ENCODE results near the gene DRC7.

Gene DRC7

DNA sequence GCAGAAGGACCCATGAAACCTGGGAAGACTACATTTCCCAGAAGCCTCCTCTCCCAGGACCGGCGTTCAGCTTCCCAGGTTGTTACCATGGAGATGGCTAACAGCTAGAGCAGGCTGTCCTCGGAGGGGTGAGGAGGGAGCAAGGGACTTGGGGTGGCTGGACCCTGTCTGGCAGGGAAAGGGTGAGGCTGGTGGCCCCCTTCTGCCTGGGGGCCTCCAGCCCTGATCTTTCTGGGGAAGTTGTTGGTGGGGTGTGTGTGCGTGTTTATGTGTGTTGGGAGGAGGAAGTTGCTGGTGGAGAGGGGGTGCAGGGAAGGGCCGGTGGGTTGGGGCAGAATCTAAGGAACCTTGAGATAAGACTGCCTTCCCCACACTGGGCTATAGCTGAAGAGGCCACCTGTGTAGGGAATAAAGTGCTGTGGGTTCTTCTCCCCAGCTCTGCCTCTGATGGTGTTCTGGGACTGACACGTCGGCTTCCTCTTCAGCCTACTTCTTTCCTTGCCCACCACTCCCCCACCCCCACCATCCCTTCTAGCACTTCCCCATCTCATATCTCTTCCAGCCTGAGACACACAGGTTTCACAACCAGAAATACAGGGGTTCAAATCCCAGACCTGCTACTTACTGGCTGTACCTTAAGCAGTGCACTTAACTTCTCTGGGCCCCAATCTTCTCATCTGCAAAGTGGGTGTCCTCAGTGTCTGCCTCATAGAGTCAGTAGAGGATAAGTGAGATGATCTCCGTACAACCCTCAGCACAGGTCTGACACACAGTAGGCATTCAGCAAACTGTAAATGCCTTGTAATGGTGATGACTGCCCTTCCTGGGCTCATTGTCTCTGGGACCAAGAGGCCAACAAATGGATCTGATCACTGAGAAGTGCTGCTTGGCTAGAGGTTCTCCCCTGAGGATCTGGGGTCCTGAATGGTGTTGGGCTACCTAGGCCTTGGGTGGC is at the start of gene DRC7:
Gene DRC7 (plus strand): TSS at position 82 of the 955 bp plus-strand sequence. CDS start 3,144 bp downstream, outside the sequence.
- DNase-seq = peak; percentile 4 to 59

DNA sequence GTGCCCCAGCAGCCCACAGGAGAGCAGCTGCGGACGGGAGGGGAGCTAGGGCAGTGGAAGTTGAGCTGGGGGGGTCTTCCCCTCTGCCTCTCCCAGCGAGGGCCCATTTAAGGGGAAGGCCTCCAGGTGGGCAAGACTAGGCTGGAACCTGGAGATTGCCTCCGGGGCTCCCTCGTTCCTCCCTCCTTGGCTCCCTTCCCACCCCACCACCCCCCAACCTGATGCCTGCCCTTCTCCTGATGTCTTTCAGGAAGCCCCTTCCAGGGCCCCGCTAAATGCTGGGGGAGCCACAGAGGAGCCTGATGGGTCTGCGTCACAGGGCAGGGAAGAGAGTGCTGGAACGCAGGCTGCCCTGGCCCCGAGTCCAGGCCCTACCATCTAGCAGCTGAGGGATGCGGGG is 49.4 kb upstream of the DRC7 start:
- DNase-seq = no peak

- no peak for DNase-seq
Measured at GRCh38 chr16:57645691-57646387, 48.8 kb upstream of the DRC7 start.

DNA sequence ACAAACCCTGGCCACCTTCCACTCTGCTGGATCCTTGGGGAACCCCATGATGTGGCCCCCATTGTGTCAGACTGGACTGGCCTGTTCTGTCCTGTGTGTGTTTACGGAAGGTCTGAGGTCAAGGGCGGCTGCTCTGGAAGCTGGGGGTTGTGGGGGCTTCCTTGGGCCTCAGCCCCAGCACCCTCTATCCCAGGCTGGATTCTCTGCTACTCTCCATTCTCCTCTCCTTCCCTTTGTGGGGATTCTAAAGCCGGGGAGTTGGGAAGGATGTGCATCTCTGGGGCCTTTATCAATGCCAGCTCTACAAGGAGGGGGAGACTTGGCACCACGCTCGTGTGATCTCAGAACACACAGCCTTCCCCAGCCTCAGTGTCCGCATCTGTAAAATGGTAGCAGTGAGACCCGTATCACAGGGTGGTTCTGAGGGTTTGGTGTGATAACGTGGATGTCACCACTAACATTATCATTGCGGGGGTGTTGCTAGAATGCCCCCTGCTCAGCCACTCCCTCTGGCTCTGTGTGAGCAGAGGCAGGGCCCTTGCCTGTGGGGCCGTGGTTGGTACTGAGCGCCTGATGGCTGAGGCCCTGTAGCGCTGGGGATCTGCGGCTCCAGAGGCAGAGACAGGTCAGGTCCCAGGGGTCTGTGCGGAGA is 48.1 kb upstream of the DRC7 start:
- no peak for DNase-seq

GRCh38 chr16:57647136-57647875 is 47.3 kb upstream of the DRC7 start:
- DNase-seq = no peak

DNA sequence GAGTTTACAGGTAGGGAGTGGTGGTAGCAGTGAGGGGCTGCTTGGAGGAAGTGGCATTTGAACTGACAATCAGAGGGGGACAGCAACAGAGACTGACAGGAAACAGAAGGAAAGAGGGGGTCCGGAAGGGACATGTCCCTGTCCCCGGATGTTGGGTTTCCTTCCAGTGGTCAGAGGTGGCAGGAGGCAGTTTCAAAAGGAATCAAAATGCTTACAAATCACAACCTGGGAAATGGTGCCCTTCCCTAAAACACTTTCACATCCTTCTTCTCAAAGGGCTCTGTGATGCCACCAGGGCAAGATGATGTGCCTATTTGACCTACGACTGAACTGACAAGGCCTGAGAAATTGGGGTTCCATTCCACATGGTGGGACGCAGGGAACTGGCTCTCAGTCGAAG is 46.5 kb upstream of the DRC7 start:
- no peak for DNase-seq

GRCh38 chr16:57648581-57649442 is 45.8 kb upstream of the DRC7 start:
- peak; percentile 33 to 67 for DNase-seq

DNA sequence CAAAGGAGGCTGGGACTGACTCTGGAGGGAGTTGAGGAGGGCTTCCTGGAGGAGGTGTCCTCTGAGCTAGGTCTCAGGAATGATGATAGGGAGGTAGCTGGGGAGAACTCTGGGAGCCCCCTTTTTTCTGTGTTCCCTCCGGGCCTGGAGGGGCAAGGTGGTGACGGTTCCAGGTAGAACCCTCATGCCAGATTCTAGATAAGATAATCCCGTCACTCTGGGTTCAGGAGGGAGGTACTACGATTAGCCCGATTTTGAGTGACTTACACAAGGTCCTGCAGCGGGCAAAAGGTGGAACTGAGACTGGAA is 45.2 kb upstream of the DRC7 start:
- DNase-seq = no peak

DNA sequence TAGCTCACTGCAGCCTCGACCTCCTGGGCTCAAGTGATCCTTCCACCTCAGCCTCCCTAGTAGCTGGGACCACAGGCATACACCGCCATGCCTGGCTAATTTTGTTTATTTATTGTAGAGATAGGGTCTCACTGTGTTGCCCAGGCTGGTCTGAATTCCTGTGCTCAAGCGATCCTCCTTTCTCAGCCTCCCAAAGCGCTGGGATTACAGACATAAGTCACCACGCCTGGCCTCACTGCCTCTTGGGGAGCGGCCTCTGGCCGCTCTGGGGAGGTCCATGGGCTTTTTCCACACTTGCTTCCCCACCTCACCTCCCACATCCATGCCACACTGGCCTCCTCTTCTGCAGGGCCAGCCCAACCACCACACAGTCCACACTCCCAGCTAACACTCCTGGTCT is 44.8 kb upstream of the DRC7 start:
- DNase-seq = no peak

- DNase-seq = no peak
Measured at GRCh38 chr16:57651344-57652333, 43.0 kb upstream of the DRC7 start.

- no peak for DNase-seq
Measured at GRCh38 chr16:57652695-57653471, 41.7 kb upstream of the DRC7 start.

- no peak for DNase-seq
Measured at GRCh38 chr16:57653936-57654335, 40.7 kb upstream of the DRC7 start.

- DNase-seq = no peak
Measured at GRCh38 chr16:57656342-57656955, 38.2 kb upstream of the DRC7 start.

- DNase-seq = no peak
Measured at GRCh38 chr16:57657228-57657627, 37.4 kb upstream of the DRC7 start.

GRCh38 chr16:57658130-57658877 is 36.3 kb upstream of the DRC7 start:
- no peak for DNase-seq

- no peak for DNase-seq
Measured at GRCh38 chr16:57658878-57659674, 35.5 kb upstream of the DRC7 start.

DNA sequence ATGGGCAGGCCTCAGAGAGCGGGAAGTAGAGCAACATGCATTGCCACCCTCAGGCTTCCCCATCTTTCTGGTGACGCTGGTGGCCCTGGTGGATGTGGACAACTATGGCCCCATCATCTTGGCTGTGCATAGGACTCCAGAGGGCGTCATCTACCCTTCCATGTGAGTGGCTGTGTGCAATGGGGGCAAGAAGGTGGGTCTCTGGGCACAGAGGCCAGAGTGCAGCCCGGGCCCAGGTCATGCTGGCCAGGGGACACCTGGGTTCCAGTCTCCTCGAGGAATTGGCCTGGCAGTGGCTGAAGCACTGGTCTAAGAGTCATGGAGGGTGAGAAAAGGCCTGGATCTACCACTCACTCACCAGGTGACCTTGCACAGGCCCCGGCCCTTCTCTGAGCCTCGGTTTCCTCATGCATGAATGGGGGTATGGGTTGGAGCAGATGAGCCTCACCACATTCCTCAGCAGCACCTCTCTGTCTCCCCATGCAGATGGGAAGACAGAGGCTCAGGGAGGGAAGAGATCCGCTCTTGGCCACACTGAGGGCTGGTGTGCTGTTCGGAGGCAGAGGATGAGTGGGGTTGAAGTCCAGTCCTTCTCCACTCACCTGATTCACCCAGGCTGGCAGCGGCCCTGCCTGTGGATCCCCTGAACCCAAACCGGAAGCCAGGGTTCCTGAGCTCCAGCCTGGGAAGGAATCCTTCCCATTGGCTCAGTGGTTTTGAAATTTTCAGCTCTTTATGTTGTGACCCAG is 33.7 kb upstream of the DRC7 start:
- no peak for DNase-seq
